D341Med (cell line): ENCODE results near the gene KIF19.

Experiments used
- DNase-seq: peaks from one replicate; pipeline ENCODE4 v3.0.0; 2012; ENCODE audit warnings: low spot score

KIF19 gene

DNA sequence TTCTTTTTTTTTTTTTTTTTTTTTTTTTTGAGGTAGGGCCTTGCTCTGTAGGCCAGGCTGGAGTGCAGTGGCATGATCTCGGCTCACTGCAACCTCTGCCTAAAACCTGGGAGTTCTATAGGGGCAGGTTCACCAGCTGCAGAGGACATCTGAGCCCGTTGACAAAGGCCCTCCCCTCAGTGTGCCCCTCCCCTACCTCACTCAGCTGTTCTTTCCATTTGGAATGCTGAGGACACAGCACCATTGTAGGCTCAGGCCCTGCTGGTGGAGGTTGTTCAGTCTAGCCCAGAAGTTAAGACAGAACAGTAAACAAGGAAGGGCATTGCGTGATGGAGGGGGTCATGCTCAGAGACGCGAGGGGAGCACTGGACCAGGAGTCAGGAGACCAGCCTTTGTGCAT, 21.8 kb upstream of the KIF19 start:
- no peak for DNase-seq

DNA sequence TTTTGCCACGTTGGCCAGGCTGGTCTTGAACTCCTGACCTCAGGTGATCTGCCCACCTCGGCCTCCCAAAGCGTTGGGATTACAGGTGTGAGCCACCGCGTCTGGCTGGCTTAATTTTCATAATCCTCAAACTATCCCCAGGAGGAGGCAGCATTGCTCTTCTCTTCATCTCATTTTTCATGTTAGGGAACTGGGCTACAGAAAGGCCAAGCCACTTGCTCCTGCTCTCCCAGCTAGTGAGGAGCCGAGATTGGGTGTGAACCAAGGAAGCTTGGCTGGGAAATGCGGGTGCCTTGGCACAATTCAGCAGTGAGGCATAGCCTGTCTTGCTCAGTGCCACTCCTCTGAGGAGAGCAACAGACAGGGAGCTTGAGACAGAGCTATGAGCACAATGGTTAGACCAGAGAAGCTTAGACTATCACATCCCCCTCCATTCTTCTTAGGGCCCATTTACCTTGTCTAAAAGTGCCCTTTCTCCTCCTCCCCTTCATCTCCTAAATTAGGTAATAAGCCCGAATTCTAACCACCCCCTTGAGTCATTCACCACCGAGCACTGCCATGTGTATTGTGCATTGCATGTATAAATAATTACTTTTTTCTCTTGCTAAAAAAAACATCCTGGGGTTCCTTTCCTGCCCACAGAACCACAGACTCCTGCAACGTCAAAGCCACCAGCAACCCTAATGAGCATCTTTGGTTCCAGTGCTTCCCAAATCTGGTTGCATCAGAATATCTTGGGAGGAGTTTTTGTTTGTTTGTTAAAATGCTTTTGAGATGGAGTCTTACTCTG, 20.0 kb upstream of the KIF19 start:
- DNase-seq: peak; percentile 81

DNA sequence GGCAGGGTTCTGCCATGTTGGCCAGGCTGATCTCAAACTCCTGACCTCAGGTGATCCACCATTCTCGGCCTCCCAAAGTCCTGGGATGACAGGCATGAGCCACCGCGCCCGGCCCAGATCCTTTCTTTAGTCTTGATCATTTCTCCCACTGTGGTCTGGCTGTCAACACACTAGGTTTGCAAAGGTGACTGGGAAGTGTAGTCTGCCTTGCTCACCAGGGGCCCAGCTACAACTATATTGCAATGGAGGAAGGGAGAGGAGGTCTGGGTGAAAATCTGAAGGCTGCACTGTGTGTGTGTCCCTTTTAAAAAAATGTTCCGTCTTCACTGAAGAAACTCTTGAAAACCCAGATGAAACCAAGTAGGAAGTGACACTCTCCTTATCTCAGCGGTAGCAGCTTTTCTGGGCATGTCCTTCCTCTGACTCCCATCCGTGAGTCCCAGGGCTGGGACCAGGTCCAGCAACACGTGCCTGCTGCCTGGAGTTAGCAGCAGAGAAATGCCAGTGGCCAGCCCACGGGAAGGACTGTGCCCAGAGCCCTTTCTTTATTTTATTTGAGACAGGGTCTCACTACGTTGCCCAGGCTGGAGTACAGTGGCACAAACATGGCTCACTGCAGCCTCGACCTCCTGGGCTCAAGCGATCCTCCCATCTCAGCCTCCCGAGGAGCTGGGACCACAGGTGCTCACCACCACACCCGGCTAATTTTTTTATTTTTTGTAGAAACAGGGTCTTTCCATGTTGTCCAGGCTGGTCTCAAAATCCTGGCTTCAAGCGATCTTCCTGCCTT, 17.8 kb upstream of the KIF19 start:
- DNase-seq: no peak

DNA sequence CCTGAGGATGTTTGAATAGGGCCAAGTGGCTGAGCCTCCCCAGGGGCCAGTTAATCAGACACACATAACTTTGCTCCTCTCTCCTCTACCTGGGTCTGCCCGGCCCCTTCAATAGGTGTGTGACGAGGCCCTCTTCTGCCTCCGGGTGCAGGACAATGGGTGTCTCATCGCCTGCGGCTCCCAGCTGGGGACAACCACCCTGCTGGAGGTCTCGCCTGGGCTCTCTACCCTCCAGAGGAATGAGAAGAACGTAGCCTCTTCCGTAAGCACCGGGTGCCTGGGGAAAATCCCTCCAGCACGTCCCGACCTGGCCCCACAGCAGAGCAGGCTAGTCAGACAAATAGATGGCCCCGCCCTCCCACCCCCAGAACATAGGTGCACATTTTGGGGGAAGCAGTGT, 16.1 kb upstream of the KIF19 start:
- no peak for DNase-seq

DNA sequence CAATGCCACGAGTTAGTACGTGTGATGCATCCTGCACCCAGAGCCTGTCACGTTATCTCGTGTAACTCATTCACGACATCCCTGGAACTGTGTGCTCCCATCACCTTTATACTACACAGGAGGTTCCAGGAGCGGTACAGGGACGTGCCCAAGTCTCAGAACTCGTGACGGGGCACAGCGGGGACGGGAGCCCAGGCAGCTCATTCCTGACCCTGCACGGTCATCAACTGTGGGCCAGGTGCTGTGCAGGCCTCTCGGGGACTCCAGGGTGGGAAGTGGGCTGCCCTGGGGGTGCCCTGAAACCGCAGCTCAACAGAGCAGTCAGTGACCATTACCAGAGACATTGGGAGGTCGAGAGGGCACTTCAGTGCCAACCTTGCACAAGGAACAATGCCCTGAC, 11.1 kb upstream of the KIF19 start:
- DNase-seq: no peak

DNA sequence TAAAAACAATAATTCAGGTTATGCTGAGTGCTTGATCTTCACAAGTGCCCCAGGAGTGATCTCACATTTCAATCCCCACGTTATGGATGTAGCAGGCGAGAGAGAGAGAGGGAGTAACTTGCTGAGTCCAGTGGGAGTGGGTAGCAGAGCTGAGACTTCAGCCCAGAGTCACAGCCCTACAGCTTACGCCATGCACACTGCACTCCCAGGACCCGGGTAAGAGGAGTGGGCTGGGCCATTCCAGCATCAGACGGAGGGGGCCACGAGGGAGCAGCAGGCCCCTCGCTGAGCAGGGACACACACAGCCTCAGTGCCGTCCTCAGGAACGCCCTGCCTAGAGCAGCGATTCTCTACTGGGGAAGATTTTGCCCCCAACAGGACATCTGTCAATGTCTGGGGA, 9.8 kb upstream of the KIF19 start:
- no peak for DNase-seq

- DNase-seq: no peak
Observed at GRCh38 chr17:74317071-74317470, 9.0 kb upstream of the KIF19 start.

GRCh38 chr17:74318391-74318790, 7.6 kb upstream of the KIF19 start:
- DNase-seq: no peak

DNA sequence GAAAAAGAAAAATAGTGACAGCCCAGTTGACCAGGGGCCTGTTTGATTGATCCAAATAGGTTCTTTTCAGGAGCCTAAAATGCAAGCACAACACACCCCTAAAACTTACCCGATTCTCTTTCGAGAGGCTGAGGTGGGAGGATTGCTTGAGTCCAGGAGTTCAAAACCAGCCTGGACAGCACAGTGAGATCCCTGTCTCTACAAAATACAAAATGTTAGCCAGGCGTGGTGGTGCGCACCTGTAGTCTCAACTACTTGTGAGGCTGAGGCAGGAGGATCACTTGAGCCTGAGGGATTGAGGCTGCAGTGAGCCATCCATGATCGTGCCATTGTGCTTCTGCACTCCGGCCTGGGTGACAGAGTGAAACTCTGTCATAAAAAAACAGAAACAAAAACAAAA, 1.5 kb upstream of the KIF19 start:
- no peak for DNase-seq

- DNase-seq: no peak
Observed at GRCh38 chr17:74325376-74325742, 667 bp upstream of the KIF19 start.

GRCh38 chr17:74326506-74326905, 480 bp downstream of the KIF19 start:
- no peak for DNase-seq

DNA sequence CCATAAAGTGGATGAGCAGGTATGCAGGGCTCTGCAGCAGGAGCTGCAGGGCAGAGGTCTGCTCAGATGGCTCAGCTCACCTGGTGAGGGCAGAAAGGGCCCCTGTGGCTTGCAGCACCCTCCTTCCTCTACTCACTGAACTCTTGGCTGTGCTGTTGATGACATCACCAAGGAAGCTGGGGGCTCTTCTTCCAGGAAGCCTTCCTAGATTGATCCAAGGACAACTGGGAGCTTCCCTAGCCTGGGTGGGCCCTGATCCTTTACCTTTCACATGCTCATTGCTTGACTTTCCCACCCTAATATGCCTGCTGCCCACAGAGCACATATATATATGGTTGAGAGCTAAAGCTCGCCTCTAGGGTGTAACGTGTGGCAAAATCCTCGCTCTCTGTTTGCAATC, 2.5 kb downstream of the KIF19 start:
- DNase-seq: no peak

DNA sequence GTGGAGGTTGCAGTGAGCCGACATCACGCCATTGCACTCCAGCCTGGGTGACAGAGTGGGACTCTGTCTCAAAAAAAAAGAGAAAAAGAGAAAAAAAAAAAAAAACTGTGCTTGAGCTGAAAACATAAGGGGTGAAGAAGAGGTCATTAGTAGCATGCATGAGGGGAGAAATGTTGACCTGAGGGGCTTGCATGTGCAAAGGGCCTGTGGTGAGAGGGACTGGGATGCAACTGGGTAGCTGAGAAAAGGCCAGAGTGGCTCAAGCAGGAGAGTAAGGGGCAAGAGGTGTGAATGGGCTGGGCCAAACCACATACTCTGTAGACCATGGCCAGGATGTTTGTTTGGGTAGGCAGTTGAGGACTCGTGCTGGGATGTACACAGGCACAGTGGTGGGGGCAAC, 3.4 kb downstream of the KIF19 start:
- DNase-seq: no peak

DNA sequence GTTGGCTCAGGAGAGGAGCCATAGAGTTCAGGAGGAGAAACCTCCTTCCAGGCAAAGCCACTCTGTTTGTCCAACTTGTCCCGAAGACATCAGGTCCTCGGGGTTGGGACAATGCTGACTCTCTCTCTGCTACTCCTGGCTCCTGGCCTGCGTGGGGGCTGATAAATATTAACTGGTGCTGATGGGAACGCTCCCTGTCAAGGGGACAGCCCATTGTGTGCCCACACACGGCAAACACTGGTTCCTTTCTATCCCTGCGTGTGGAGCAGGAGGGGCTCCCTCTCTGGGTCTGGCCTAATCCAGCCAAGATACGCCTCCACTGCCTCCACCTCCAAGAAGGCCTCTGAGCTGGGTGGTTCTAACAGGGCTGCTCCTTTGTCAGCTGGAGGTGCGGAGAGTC, 4.4 kb downstream of the KIF19 start:
- no peak for DNase-seq

DNA sequence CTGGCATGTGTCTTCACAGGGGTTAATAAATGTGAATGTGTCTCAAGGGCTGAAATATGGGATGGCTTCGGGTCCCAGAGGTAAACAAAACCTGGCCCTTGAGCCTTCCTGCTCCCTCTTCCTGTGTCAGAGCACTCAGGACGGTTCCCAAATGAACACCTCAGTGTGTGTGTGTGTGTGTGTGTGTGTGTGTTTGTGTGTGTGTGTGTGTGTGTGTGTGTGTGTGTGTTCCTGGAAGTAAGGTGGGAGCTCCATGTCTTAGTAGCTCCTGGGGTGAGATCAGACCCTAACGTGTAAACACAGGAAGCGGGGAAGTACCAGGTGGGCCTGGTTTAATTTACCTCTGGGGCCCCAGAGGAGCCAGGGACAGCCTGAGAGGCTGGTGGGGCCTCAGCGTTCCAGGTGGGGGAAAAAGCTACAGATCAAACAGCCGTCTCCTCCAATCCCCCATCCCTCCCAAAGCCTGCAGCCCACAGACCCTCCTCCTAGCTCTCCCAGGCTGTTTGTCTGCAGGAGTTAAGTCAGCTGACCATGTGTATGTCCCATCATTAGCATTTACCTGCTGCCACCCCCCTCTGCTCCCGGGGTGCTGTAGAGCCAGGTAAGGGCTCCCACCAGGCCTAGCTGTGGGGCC, 6.1 kb downstream of the KIF19 start:
- no peak for DNase-seq

DNA sequence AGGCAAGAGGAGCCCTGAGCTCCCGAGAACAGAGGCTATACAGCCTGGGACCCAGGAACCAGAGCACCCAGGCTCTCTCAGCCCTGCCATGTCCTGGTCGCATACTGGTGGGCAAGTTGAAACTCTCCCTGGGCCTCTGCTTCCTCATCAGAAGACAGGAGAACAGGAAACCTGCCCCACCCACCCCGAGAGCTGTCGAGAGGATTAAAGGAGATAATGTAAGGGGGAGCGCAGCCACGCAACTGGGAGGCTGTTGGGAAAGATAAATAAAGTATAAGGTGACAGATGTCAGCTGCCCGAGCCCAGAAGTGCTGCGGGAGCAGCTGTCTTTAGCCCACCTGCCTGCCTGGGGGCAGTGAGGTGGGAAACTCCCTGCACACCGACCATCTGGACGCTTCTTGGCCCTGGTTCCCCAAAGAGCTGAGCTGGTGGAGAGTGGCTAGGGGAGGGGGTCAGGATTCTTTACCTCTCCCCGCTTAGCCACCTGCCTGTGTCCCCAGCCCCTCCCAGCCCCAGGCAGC, 6.8 kb downstream of the KIF19 start:
- DNase-seq: peak; percentile 95

DNA sequence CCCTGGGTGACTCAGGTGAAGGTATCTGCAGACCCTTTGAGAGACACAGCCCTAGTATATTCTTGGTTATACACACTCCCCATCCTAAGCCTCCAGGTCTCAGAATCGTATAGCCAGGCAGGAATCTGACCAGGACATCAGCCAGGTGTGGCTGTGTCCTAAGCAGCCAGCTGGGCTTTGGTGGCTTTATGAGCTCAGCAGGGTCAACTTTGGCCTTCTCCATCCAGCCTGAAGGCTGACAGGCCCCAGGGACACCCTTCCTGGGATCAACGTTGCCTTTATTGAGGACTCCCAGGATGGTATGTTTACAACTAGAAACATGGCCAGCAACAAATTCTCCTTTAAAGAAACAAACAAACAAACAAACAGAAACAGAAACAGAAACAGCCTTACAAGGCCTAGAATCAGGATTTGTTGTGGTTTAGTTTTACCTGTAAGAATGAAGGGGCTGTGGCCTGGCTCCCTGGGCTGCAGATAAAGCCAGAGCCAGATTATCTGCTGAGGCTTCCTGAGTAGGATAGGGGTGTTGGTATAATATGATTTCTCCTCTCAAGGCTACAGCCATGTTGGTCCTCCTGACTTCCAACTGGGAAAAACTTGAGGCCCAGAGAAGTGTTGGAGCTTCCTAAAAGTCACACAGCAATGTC, 8.5 kb downstream of the KIF19 start:
- no peak for DNase-seq

DNA sequence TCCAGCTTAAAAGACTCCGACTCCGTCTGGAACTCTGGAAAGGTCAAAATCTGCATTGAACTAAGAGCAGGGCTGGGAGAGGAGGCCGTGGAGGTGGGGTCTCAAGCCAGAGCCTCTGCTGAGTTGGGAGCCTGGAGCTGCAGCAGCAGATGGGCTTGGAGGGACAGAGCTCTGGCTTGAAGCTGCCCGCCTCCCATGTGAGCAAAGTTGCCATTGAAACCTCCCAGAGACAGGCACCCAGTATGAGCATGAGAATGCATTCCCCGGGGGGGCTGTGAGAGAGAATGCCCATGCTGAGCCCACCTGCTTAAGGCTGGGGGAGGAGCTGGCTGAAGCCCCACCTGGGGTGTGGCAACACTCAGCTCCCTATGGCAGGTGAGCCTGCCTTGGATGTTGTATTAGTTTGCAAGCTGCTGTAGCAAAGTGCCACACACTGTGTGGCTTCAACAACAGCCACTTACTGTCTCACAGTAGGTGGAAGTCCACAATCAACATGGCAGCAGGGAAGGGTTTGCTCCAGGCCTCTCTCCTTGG, 9.6 kb downstream of the KIF19 start:
- DNase-seq: no peak

DNA sequence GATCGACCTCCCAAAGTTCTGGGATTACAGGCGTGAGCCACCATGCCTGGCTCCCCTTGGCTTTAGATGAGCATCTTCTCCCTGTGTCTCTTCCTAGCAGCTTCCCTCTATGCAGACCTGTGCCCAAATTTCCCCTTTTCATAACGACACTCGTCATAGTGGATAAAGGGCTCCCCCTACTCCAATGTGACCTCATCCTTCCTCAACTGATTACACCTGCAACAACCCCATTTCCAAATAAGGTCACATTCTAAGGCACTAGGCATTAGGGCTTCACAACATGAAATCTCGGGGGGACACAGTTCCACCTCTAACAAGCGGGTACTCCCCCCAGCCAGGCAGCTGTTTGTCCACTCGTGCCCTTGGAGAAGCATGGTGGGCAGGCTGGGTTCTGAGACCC, 10.3 kb downstream of the KIF19 start:
- DNase-seq: no peak

GRCh38 chr17:74337834-74338500, 11.9 kb downstream of the KIF19 start:
- peak; percentile 77 for DNase-seq

DNA sequence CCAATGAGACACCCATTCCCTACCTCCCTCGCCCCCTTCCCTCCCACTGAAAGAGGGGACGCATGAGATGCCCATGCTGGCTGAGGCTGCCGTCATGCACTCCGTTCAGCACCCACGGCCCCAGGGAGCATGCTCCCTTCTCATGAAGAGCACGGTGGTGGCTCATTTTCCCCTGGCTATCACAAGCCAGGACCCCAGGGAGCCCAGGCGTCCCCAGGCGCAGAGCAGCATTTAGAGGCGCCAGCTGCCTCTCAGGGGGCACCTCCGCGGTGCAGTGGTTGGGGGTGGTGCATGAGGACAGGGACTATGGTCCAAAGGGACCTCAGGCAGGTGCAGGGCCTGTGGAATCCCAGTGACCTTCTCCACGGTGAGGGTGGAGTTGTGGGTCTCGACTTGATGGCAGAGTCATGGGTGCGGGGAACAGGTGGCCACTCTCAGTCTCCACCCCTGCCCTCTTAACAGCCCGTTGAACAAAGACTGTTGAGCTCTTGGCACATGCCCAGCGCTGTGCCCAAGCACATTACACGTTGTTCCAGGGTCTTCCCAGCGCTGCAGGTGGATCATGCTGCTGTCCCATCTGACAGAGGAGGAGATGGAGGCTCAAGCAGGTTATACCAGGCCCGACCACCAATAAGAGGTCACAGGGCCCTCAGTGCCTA, 13.6 kb downstream of the KIF19 start:
- DNase-seq: no peak
